Kidney glomerular epithelial cell (primary cell): ENCODE results near the gene HMGB4.
A peak's percentile ranks its signal among the peaks of the same experiment; 100 is the strongest.

ENCODE experiments used
- DNase-seq: peaks from one replicate; lab custom pipeline; 2025; lab: John Stamatoyannopoulos, UW

The HMGB4 gene

DNA sequence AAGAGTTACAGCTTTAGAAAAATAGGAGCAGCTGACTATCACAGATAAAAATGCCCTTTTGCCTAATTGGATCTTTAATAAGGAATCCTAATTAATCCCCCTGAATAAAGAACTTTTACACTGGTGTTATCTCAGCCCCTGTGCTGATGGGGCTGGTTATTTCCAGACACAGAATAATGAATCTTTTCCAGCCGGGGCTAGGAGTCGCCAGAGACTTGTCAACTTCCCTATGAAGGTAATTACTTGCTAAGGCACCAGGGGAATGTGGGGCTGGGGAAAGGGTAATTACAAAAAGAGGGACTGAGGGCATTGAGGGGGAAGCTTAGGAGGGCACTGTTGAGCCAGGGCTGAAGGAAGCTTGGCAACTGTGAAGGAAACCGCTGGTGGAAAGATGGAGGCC is 34.5 kb downstream of the HMGB4 start:
- no peak for DNase-seq

DNA sequence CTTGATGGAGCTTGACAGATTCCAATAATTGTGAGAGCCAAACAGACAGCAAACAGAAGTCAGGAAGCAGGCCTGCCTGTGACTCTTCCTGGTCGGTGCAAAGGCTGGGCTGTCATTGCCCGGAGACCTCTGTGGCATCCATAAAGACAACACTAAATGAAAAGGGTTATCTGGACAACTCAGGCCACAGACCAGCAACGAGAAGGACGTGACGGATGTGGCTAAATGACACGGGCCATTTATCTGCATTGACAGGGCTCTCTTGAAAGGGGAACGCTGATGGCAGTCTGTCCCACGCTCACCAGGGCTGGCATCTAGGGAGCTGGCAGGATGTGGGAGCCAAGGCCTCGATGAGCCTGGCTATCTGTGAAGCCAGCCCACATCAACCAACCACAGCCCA is 35.0 kb downstream of the HMGB4 start:
- DNase-seq, result no peak

DNA sequence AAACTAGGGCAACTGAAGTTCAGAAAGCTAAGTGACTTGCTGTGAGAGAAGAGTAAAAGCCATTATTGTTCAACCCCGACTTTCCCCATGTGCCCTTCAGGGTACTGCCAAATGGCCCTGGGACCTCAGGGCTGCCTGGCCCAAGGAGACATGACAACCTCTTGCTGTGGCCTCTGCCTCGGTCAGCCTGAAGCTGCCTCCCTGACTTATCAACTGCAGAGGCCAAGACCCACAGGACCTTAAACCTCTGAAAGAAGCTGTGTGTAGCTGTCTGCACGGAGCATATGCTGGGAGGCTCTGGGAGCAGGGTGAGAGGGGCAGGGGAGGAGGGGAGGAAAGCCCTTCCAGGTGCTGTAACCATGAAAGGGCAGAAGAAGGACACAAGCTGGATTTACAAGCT is 35.9 kb downstream of the HMGB4 start:
- DNase-seq, result no peak

DNA sequence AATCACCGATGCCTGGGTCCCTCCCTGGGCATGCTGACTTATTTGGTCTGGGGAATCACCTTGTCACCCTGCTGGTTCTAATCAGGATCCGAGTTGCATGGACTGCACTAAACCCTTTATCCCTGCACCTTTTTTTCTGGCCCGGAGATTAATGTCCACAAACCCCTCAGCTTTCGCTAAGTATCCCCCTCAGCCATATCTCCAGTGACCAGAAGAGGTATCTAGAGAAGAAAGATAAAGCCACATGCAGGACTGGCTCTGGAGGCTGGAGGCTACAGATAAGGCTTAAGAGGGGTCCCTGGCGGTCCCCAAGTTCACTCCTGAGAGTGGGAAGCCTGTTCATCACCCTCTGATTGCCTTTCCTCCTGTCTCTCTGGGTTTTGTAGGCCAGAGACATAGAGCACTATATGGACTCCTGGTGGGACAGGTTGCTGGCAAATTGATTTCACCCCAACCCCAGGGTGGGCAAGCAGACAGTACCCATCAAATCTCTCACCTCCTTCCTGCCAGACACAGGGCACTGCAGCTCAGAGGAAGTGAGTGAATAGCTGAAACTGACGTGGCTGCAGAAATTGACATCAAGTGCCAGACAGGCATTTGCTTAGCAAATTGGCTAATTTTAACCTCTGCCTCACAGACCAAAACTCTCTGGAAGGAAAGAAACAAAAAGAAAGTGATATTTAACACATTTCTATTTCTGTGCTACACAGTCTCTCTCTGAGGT is 38.8 kb downstream of the HMGB4 start:
- no peak for DNase-seq

DNA sequence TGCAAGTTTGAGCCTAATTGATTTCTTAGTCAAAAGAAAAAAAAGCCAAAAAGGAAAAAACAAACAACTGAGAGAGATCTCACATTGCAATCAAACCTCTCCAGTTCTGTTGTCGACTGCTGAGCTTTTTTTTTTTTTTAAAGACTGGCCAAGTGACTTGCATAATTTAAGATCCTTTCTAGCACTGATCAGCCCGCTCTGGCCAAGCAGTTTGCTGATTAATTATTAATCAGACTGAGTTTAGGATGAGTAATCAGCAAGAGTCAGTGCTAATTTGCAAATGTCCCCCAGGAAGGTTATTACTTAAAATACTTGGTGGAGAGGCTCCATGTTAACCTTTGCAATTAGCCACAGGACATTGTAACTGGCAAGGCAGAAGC is 39.3 kb downstream of the HMGB4 start:
- peak; percentile 69 for DNase-seq

DNA sequence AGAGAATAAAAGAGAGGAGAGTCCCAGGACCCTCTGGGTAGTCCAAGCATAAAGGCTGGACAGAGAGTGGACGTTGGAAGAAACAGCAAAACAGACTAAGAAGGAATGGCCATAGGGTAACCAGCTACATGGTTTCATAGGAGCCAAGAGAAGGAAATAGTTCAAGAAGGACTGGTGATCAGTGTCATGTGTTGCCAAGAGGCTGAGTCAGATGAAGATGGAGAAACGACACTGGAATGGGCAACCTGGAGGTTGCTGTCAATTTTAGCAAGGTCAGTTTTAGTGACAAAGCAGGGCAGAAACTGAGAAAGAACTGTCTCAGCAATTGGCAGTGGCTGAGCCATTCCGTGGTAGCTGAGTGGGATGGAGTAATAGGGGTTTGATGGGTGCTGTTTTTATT is 41.4 kb downstream of the HMGB4 start:
- DNase-seq, result no peak

DNA sequence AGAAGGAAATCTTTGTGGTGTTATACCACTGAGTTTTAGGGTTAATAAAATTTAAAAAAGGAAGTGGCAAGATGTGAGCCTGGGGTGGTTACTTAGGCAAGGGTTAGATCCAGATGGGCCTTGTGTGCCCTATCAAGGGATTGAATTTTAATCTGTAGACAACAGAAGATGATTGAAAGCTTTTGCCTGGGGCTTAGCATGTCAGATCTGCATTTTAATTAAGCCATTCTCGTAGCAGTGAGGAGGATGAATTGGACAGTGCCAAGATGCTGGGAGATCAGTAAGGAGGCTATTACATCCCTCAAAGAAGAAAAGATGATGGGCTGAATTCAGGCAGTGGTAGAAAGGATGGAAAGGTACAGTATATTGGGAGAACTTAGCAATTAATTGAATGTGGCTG is 42.3 kb downstream of the HMGB4 start:
- no peak for DNase-seq

DNA sequence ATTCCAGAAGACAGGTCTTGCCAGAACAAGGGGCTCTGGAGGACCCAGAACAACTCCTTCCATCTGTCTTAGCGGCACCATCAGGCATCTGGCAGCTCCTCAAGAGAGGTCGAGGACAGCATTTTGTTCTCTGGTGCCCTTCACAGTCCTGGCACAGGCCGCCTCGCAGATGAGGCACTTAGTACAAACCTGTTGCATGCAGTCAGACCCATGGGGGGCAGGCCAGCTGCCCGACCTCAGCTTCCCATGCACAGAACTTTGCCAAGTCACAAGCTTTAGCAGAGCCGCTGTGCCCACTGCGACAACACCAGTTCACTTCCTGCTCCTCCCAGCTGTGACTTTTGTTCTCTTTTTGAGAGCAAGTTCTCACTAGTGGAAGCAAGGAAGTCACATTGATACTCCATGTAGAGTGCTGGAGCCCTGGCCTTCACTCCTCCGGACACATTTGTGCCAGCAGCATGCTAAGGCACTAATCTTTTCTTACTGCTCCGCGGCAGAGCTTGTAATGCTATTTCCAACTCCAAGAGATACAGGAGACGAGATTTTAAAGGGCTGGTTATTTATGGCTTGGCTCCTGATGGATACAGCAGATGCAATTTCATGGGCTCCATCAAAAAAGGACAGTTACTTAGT is 44.6 kb downstream of the HMGB4 start:
- no peak for DNase-seq
